Stimulated activated CD4-positive, alpha-beta T cell treated with anti-CD3 and anti-CD28 coated beads, Interleukin-1b, Interleukin-23, amount 100 ng/mL, for 4 hours (primary cell): ENCODE data around the gene ABCA13.
"Not testable (repeated sequence)": the region's sequence is repeated elsewhere in the genome, so short reads cannot be mapped to it uniquely, and the experiment has no call there.

Experiments
- DNase-seq, 2 donors: peaks; one replicate each; pipeline ENCODE4 v3.0.0-alpha.2; 2020; ENCODE audit warnings: low read depth in 2 of 2

The ABCA13 gene

GRCh38 chr7:48173756-48174382 lies 2.6 kb downstream of the ABCA13 start:
- no peak for DNase-seq

DNA sequence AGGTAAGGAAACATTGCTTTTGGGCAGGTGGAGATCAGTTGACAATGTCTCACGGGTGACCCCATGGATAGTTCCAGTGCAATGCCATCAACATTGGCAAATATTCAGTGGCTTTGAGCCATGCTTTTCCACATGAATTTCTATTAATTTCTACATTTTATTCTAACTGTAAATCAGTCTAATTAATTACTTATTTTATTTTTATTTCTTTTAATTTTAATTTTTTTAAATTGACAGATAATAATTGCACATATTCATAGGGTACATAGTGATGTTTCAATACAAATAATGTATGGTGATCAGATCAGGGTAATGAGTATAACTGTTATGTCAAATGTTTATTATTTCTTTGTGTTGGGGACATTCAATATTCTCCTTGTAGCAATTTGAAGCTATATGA lies 3.8 kb downstream of the ABCA13 start:
- no peak for DNase-seq

GRCh38 chr7:48176356-48176893 lies 5.2 kb downstream of the ABCA13 start:
- no peak for DNase-seq

- no peak for DNase-seq
Observed at GRCh38 chr7:48177271-48177670, 6.0 kb downstream of the ABCA13 start.

GRCh38 chr7:48179496-48180030 lies 8.3 kb downstream of the ABCA13 start:
- DNase-seq, result no peak

DNA sequence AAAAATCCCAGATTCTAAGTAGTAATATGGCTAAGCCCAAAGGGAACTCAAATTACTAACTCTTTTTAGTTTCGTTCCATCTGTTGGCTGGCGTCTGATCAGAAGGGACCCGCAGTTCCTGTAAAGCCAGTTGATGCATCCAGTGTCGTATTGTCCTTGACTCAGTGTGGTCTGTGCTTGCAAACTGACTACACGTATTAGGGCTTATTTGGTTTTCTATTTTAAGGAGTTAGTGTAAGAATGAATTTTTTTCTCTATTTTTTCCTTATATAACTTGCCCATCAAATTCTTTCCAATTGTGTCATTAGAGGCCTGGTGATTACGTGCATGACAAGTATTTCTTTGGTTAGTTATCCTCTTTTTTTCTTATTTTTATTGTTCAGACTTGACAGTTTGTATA lies 9.7 kb downstream of the ABCA13 start:
- DNase-seq, result no peak

- DNase-seq, result no peak
Observed at GRCh38 chr7:48182718-48183369, 11.6 kb downstream of the ABCA13 start.

DNA sequence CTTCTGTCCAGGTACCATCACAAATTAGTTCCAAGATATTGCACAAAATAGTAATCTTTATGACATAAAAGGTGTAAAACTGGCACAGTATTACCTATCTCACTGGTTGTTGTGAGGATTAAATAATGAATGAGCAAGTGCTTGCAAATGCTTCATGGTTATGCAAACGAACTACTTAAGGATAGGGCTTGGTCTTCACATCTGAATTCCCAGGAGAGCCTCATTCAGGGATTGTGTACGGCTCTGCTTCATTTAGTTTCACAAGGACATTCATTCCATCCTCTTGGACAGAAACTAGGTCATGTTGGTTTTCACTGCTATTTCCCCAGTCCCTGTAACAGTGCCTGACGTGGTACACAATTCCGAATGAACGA lies 12.1 kb downstream of the ABCA13 start:
- DNase-seq, result no peak

DNA sequence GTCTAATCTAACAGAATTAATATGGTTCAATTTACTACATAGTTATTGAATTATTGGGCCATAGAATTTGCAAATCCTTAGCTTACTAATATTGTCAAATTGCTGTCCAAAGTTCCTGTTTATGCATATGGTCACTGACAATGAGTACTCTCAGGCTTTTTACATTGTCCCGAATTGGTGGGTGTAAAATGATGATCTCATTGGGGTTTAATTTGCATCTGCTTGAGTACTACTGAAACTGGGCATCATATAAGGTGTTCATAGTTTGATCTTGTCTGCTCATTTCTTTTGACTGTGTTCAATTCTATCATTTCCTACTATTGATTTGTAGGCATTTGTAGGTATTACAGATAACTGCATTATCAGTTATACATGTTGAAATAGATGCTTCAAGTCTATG lies 12.7 kb downstream of the ABCA13 start:
- DNase-seq, result no peak

DNA sequence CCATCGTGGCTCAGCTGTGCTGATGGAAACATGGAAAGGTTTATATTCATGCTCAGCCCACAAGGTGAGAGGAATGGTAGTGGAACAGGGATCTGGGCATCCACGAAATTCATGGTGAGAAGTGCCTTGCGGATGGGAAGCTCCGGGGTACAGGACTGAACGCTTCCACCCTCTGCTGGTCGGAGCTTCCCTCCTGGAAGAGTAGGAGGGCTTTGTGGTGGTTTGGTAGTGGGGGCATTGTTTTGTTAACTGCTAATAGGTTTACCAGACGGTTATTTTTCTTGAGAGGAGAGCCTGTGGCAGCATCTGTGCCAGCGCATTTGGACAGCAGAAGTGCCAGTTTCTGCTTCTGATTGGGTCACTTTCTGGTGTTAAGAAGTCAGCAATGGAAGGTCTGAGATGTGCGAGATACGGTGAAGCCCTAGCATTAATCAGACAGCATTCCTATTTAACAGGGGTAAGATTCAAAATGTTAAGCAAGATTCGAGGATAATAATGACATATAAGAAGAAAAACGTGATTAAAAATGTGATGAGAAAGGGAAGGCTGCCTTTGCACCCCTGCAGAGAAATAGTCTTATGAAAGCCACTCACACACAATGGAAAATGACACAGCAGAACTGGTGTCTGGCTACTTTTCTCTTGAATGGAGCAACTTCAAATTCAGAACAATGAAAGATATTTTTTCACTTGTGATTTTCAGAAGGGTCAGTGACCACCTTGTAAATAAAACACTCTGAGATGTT lies 17.7 kb downstream of the ABCA13 start:
- DNase-seq, result no peak

DNA sequence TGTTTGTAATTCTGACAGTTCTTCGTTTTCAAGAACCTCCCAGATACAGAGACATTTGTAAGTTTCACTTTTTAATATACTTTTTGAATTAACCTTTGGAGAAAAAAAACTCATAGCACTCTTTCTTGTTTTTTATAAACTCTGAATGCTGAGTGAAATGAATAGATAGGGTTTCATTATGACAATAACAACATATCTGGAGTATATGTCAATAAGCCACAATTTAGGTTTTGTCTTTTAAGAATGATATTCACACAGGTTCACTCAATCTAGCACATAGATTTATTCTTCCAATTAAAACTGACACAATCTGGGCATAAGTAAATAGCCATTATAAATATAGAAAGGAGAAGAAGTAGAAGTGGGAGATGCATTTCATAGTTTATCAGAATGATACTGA lies 21.7 kb downstream of the ABCA13 start:
- no peak for DNase-seq

DNA sequence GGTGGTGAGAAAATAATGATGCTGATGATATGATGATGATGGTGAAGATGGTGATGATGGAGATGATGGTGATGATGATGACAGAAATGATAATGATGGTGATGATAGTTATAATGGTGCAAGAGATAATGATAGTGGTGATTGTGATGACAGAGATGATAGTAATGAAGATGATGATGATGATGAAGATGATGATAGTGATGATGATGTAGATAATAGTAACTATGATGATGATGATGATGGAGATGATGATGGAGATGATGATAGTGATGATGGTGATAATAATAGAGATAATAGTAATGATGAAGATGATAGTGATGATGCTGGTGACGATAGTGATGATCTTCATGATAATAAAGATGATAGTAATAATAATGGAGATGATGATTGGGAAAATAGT lies 22.2 kb downstream of the ABCA13 start:
- no peak for DNase-seq

DNA sequence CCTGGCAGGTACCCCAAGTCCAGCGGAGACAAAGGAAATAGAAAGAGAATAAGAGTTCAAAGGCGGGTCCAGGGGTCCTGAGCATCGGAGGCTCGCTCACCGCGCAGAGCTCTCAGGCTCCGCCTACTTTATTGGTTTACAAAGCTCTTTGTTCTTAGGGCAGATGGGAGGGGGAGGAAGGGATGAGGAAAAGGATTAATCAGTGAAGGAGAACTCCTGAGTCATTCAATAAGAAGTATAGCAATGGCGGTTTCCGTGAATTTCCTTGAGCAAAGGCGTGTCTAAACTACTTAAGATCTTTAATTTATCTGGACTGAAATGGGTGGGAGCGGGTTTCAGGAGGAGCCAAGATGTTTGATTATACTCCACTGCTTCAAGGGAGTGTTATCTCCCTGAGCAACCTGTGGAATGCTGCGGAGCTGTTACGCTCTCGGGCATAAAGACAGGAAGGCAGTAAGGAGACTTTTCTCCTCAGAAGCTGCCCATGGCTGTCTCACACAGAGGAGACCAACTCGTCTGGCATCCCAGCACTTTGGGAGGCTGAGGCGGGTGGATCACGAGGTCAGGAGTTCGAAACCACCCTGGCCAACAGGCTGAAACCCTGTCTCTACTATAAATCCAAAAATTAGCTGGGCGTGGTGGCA lies 29.8 kb downstream of the ABCA13 start:
- not testable (repeated sequence) for DNase-seq

GRCh38 chr7:48202916-48203315 lies 31.7 kb downstream of the ABCA13 start:
- not testable (repeated sequence) for DNase-seq

DNA sequence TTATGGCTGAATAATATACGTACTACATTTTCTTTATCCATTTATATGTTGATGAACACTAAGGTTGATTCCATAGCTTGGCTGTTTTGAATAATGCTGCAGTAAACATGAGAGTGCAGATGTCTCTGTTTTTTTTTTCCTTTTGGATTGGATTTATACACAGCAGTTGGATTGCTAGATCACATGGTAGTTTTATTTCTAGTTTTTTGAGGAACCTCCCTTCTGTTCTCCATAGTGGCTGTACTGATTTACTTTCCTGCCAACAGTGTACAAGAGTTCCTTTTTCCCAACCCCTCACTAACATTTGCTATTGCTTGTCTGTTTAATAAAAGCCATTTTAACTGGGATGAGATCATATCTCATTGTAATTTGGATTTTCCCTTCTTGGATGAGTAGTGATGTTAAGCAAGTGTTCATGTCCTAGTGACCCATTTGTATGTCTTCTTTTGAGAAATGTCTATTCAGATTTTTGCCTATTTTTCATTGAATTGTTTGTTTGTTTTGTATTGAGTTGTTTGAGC lies 36.0 kb downstream of the ABCA13 start:
- DNase-seq, result no peak

- DNase-seq, result no peak
Observed at GRCh38 chr7:48209004-48209600, 37.8 kb downstream of the ABCA13 start.

DNA sequence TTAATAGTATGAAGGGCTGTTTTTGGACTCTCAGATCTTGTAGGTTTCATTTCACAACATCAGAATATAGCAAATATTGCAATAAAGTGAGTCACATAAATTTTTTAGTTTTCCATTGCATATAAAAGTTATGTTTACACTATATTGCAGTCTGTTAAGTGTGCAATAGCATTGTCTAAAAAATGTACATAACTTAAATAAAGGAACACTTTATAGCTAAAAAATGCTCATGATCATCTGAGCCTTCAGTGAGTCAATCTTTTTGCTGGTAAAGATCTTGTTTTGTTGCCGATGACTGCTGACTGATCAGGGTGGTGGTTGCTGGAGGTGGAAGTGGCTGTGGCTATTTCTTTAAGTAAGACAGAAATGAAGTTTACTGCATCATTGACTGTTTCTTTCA lies 42.0 kb downstream of the ABCA13 start:
- DNase-seq, result no peak

- no peak for DNase-seq
Observed at GRCh38 chr7:48217266-48217665, 46.0 kb downstream of the ABCA13 start.

GRCh38 chr7:48217753-48218152 lies 46.5 kb downstream of the ABCA13 start:
- DNase-seq, result no peak

- no peak for DNase-seq
Observed at GRCh38 chr7:48224042-48224441, 52.8 kb downstream of the ABCA13 start.

- DNase-seq, result no peak
Observed at GRCh38 chr7:48225101-48225500, 53.8 kb downstream of the ABCA13 start.
